ENCODE measurements around the gene HYAL1. TPM values are rescaled to one million over a fixed set of nuclear protein-coding genes. Genes with fewer than 3 reads are reported as not detected.

Gene HYAL1
- total RNA-seq, 2 experiments from 2014 or later: not detected

GRCh38 chr3:50269977-50270413 lies 33.4 kb downstream of the HYAL1 start:
- ATAC-seq (no peak), DNase-seq (no peak)
- Mint-ChIP-seq H3K4me1 (ENCODE audit: low read depth) (peaks cover 22% of the 10 kb centered on the region), H3K9me3 (no peaks in the 10 kb centered on the region), H3K36me3 (ENCODE audit: low read depth) (peaks cover 2% of the 10 kb centered on the region), H3K27me3 (peaks cover 33% of the 10 kb centered on the region), H3K4me3 (no peak overlapping the region), H3K27ac (peak overlapping the region; percentile 5)
- ChIA-PET POLR2A (interaction anchor here (1.0 to 1.2 kb wide), 2 partner anchors 10 to 14 kb away, joined by 3 read pairs; no protein-coding TSS in a partner anchor), CTCF (interaction anchor here (1.0 to 4.0 kb wide), 3 partner anchors 11 to 32 kb away, joined by 3 to 18 read pairs (median 7); no protein-coding TSS in a partner anchor)
- intact Hi-C loops (cut with micrococcal nuclease): no loop called here
- no peak for TF ChIP-seq CTCF (IDR thresholded peaks at IDR 0.05)

GRCh38 chr3:50269460-50269859 lies 33.9 kb downstream of the HYAL1 start:
- intact Hi-C loops (cut with micrococcal nuclease): no loop called here
- Mint-ChIP-seq H3K4me1 (ENCODE audit: low read depth) (peaks cover 18% of the 10 kb centered on the region), H3K9me3 (no peaks in the 10 kb centered on the region), H3K27me3 (peaks cover 28% of the 10 kb centered on the region), H3K36me3 (ENCODE audit: low read depth) (peaks cover 2% of the 10 kb centered on the region), H3K27ac (no peak overlapping the region), H3K4me3 (no peak overlapping the region)
- POLR2A ChIA-PET: interaction anchor here (1.0 to 1.2 kb wide), 2 partner anchors 10 to 15 kb away, joined by 3 read pairs; no protein-coding TSS in a partner anchor
- CTCF ChIA-PET: interaction anchor here (1.0 to 4.0 kb wide), 3 partner anchors 11 to 31 kb away, joined by 3 to 18 read pairs (median 7); no protein-coding TSS in a partner anchor
- ATAC-seq (no peak), DNase-seq (no peak)
- no peak for TF ChIP-seq CTCF (IDR thresholded peaks at IDR 0.05)

- intact Hi-C loops (cut with micrococcal nuclease): no loop called here
- Mint-ChIP-seq H3K4me1 (ENCODE audit: low read depth) (peaks cover 12% of the 10 kb centered on the region), H3K9me3 (no peaks in the 10 kb centered on the region), H3K27me3 (peaks cover 22% of the 10 kb centered on the region), H3K4me3 (no peak within 1 kb of the TSS), H3K36me3 (ENCODE audit: low read depth) (no peaks in the 10 kb centered on the region), H3K27ac (peak within 1 kb of the TSS; percentile 5)
- no peak for TF ChIP-seq CTCF (IDR thresholded peaks at IDR 0.05)
- POLR2A ChIA-PET: interaction anchor here (1.0 to 3.3 kb wide), 3 partner anchors 9 to 21 kb away, joined by 3 to 10 read pairs (median 3); no protein-coding TSS in a partner anchor
- CTCF ChIA-PET: interaction anchor here (1.0 to 4.0 kb wide), 4 partner anchors 10 to 78 kb away, joined by 3 to 18 read pairs (median 12); partner anchors contain the start of gene GNAT1
- ATAC-seq (no peak), DNase-seq (no peak)
Observed at GRCh38 chr3:50268703-50269451, 34.5 kb downstream of the HYAL1 start, which contains the start of gene SEMA3B. Gene SEMA3B (plus strand): TSS chr3:50269147. CDS start chr3:50269241, 94 bp downstream.

GRCh38 chr3:50268276-50268675 lies 35.1 kb downstream of the HYAL1 start:
- ChIA-PET POLR2A (interaction anchor here (3.3 kb wide), 1 partner anchor 21 kb away, joined by 10 read pairs; no protein-coding TSS in a partner anchor), CTCF (interaction anchor here (1.0 to 3.3 kb wide), 3 partner anchors 22 to 77 kb away, joined by 4 to 16 read pairs (median 12); partner anchors contain the start of gene GNAT1)
- Mint-ChIP-seq H3K9me3 (no peaks in the 10 kb centered on the region), H3K4me1 (ENCODE audit: low read depth) (peaks cover 9% of the 10 kb centered on the region), H3K4me3 (no peak overlapping the region), H3K36me3 (ENCODE audit: low read depth) (no peaks in the 10 kb centered on the region), H3K27ac (no peak overlapping the region), H3K27me3 (peaks cover 19% of the 10 kb centered on the region)
- no peak for TF ChIP-seq CTCF (IDR thresholded peaks at IDR 0.05)
- DNase-seq: no peak
- intact Hi-C loops (cut with micrococcal nuclease): no loop called here
- no peak for ATAC-seq

All from activated CD8-positive, alpha-beta T cell treated with anti-CD3 and anti-CD28 coated beads for 36 hours (primary cell).